Erythroblast (primary cell): Measurements from ENCODE around the gene SC5D.

ENCODE experiments used
- GATA1 ChIP-seq: IDR thresholded peaks from 2 replicates; pipeline ENCODE4 v1.6.1; 2011; ENCODE audit warnings: low read depth, mild to moderate bottlenecking, control low read depth, low read length, moderate library complexity
- POLR2A ChIP-seq: IDR thresholded peaks from 2 replicates; pipeline ENCODE4 v1.6.1; 2011; ENCODE audit warnings: mild to moderate bottlenecking, low read length

DNA sequence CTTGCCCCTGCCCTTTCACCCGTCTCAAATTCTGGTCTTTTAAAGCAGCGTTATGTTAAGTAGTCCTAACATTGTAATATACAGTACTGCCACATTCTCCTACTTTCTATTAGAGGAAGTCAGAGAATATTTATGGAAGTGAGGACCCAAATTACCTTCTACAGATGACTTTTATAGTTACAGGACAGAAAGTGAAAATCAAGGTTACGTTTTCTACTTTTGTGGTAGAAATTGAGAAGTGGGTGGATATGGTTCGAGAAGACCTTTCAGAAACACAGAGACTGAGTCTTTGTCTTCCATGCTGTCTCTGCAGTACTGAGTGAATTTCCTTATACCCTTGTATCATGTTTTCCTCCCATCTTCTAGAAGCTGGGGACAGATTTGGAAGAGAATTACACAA, 17.1 kb downstream of the SC5D start:
- TF ChIP-seq POLR2A, result no peak
- no peak for TF ChIP-seq GATA1
